Measurements from ENCODE around the gene MYB.

MYB gene

GRCh38 chr6:135234492-135234780 is 53.3 kb downstream of the MYB start:
- intact Hi-C loops (cut with DNase I; ENCODE audit: low total_unique reads): no loop called here

GRCh38 chr6:135235716-135236115 is 54.6 kb downstream of the MYB start:
- H3K36me3 ChIP-seq: no peaks in the 10 kb centered on the region
- H3K4me3 ChIP-seq: no peak overlapping the region
- no peaks in the 10 kb centered on the region for H3K9me3 ChIP-seq
- intact Hi-C loops (cut with DNase I; ENCODE audit: low total_unique reads): no loop called here
- DNase-seq: no peak
- no peaks in the 10 kb centered on the region for H3K4me1 ChIP-seq
- no peak overlapping the region for H3K27ac ChIP-seq
- no peak for TF ChIP-seq CTCF (IDR thresholded peaks at IDR 0.05)
- H3K27me3 ChIP-seq: no peaks in the 10 kb centered on the region

More at GRCh38 chr6:135234492-135234780, 53.3 kb downstream of the MYB start:
- Histone ChIP-seq H3K27me3 (no peaks in the 10 kb centered on the region), H3K36me3 (no peaks in the 10 kb centered on the region), H3K9me3 (no peaks in the 10 kb centered on the region), H3K4me1 (no peaks in the 10 kb centered on the region), H3K27ac (no peak overlapping the region), H3K4me3 (no peak overlapping the region)
- no peak for DNase-seq
- TF ChIP-seq CTCF (IDR thresholded peaks at IDR 0.05): no peak

GRCh38 chr6:135236319-135236718 is 55.2 kb downstream of the MYB start:
- DNase-seq: no peak
- H3K27me3 ChIP-seq: no peaks in the 10 kb centered on the region

GRCh38 chr6:135236732-135237131 is 55.6 kb downstream of the MYB start:
- no peaks in the 10 kb centered on the region for H3K4me1 ChIP-seq
- no peaks in the 10 kb centered on the region for H3K36me3 ChIP-seq
- H3K9me3 ChIP-seq: no peaks in the 10 kb centered on the region
- H3K4me3 ChIP-seq: no peak overlapping the region
- intact Hi-C loops (cut with DNase I; ENCODE audit: low total_unique reads): no loop called here
- TF ChIP-seq CTCF (IDR thresholded peaks at IDR 0.05): no peak
- no peak for DNase-seq
- H3K27me3 ChIP-seq: no peaks in the 10 kb centered on the region
- no peak overlapping the region for H3K27ac ChIP-seq

More at GRCh38 chr6:135236319-135236718, 55.2 kb downstream of the MYB start:
- no peak for TF ChIP-seq CTCF (IDR thresholded peaks at IDR 0.05)
- no peaks in the 10 kb centered on the region for H3K9me3 ChIP-seq
- no peaks in the 10 kb centered on the region for H3K36me3 ChIP-seq
- no peaks in the 10 kb centered on the region for H3K4me1 ChIP-seq
- no peak overlapping the region for H3K4me3 ChIP-seq
- H3K27ac ChIP-seq: no peak overlapping the region
- intact Hi-C loops (cut with DNase I; ENCODE audit: low total_unique reads): no loop called here

- no peak for TF ChIP-seq CTCF (IDR thresholded peaks at IDR 0.05)
- DNase-seq: no peak
- intact Hi-C loops (cut with DNase I; ENCODE audit: low total_unique reads): no loop called here
- Histone ChIP-seq H3K27me3 (no peaks in the 10 kb centered on the region), H3K27ac (no peak overlapping the region), H3K4me3 (no peak overlapping the region), H3K4me1 (no peaks in the 10 kb centered on the region), H3K36me3 (no peaks in the 10 kb centered on the region), H3K9me3 (no peaks in the 10 kb centered on the region)
Observed at GRCh38 chr6:135240711-135241110, 59.6 kb downstream of the MYB start.
